ENCODE measurements around the gene ELOVL7. TPM values are rescaled to one million over a fixed set of nuclear protein-coding genes. Genes with fewer than 3 reads are reported as not detected.
"Not testable (repeated sequence)": the region's sequence is repeated elsewhere in the genome, so short reads cannot be mapped to it uniquely, and the experiment has no call there.

ELOVL7 gene
- total RNA-seq, 2 donors from 2014 or later, result 2.7 to 5.9 TPM

- peaks cover 10% of the 10 kb centered on the region for H3K4me1 Mint-ChIP-seq (ENCODE audit: low read depth)
- H3K27me3 Mint-ChIP-seq (ENCODE audit: low read depth), result peaks cover 8% of the 10 kb centered on the region
- H3K27ac Mint-ChIP-seq, result no peak overlapping the region
- no peak overlapping the region for H3K4me3 Mint-ChIP-seq
- H3K36me3 Mint-ChIP-seq (ENCODE audit: insufficient read depth in 2 of 2), result no peaks in the 10 kb centered on the region
- ATAC-seq (replicated peaks in 1 of 2) (peak; percentile 34 to 61), DNase-seq (no peak)
- H3K9me3 Mint-ChIP-seq, result peaks cover 0 to 2% of the 10 kb centered on the region in 2 donors
These were observed 20.5 kb downstream of the ELOVL7 start for GRCh38 chr5:60823574-60823973.

- Mint-ChIP-seq H3K27me3 (ENCODE audit: low read depth) (no peaks in the 10 kb centered on the region), H3K27ac (no peak overlapping the region), H3K4me3 (no peak overlapping the region), H3K4me1 (ENCODE audit: low read depth) (peaks cover 4% of the 10 kb centered on the region), H3K9me3 (peaks cover 0 to 2% of the 10 kb centered on the region in 2 donors), H3K36me3 (ENCODE audit: insufficient read depth in 2 of 2) (no peaks in the 10 kb centered on the region)
- DNase-seq (no peak), ATAC-seq (replicated peaks in 1 of 2) (peak in 1 of 2 donors; percentile 40)
These were observed 21.8 kb downstream of the ELOVL7 start for GRCh38 chr5:60822285-60822556.

GRCh38 chr5:60821488-60822284 lies 22.4 kb downstream of the ELOVL7 start:
- no peaks in the 10 kb centered on the region for H3K27me3 Mint-ChIP-seq (ENCODE audit: low read depth)
- no peak overlapping the region for H3K4me3 Mint-ChIP-seq

GRCh38 chr5:60820593-60821487 lies 23.2 kb downstream of the ELOVL7 start:
- no peaks in the 10 kb centered on the region for H3K36me3 Mint-ChIP-seq (ENCODE audit: insufficient read depth in 2 of 2)
- no peaks in the 10 kb centered on the region for H3K4me1 Mint-ChIP-seq (ENCODE audit: low read depth)
- no peak overlapping the region for H3K27ac Mint-ChIP-seq
- no peaks in the 10 kb centered on the region for H3K27me3 Mint-ChIP-seq (ENCODE audit: low read depth)
- DNase-seq (no peak), ATAC-seq (replicated peaks in 1 of 2) (no peak)
- peaks cover 0 to 2% of the 10 kb centered on the region in 2 donors for H3K9me3 Mint-ChIP-seq
- no peak overlapping the region for H3K4me3 Mint-ChIP-seq

More at GRCh38 chr5:60821488-60822284, 22.4 kb downstream of the ELOVL7 start:
- H3K4me1 Mint-ChIP-seq (ENCODE audit: low read depth), result peaks cover 3% of the 10 kb centered on the region
- no peaks in the 10 kb centered on the region for H3K36me3 Mint-ChIP-seq (ENCODE audit: insufficient read depth in 2 of 2)
- H3K9me3 Mint-ChIP-seq, result peaks cover 0 to 2% of the 10 kb centered on the region in 2 donors
- DNase-seq, result no peak
- H3K27ac Mint-ChIP-seq, result no peak overlapping the region
- peak in 1 of 2 donors; percentile 30 for ATAC-seq (replicated peaks in 1 of 2)

GRCh38 chr5:60816138-60816537 lies 27.9 kb downstream of the ELOVL7 start:
- not testable (repeated sequence) for H3K27ac Mint-ChIP-seq; ATAC-seq (replicated peaks in 1 of 2); DNase-seq; H3K27me3 Mint-ChIP-seq (ENCODE audit: low read depth); H3K4me1 Mint-ChIP-seq (ENCODE audit: low read depth); H3K36me3 Mint-ChIP-seq (ENCODE audit: insufficient read depth in 2 of 2); H3K4me3 Mint-ChIP-seq; H3K9me3 Mint-ChIP-seq

- H3K27me3 Mint-ChIP-seq (ENCODE audit: low read depth), result no peaks in the 10 kb centered on the region
- no peaks in the 10 kb centered on the region for H3K36me3 Mint-ChIP-seq (ENCODE audit: insufficient read depth in 2 of 2)
- peaks cover 0 to 3% of the 10 kb centered on the region in 2 donors for H3K9me3 Mint-ChIP-seq
- ATAC-seq (replicated peaks in 1 of 2) (no peak), DNase-seq (no peak)
- no peak overlapping the region for H3K27ac Mint-ChIP-seq
- no peaks in the 10 kb centered on the region for H3K4me1 Mint-ChIP-seq (ENCODE audit: low read depth)
- H3K4me3 Mint-ChIP-seq, result no peak overlapping the region
These were observed 29.6 kb downstream of the ELOVL7 start for GRCh38 chr5:60814498-60814897.

GRCh38 chr5:60812426-60812825 lies 31.6 kb downstream of the ELOVL7 start:
- Mint-ChIP-seq H3K36me3 (ENCODE audit: insufficient read depth in 2 of 2) (no peaks in the 10 kb centered on the region), H3K27ac (no peak overlapping the region), H3K4me3 (no peak overlapping the region), H3K4me1 (ENCODE audit: low read depth) (no peaks in the 10 kb centered on the region), H3K9me3 (peaks cover 0 to 1% of the 10 kb centered on the region in 2 donors), H3K27me3 (ENCODE audit: low read depth) (no peaks in the 10 kb centered on the region)
- DNase-seq (no peak), ATAC-seq (replicated peaks in 1 of 2) (no peak)

GRCh38 chr5:60811105-60811504 lies 33.0 kb downstream of the ELOVL7 start:
- ATAC-seq (replicated peaks in 1 of 2), result no peak
- no peaks in the 10 kb centered on the region for H3K4me1 Mint-ChIP-seq (ENCODE audit: low read depth)
- no peak overlapping the region for H3K4me3 Mint-ChIP-seq
- peaks cover 0 to 1% of the 10 kb centered on the region in 2 donors for H3K9me3 Mint-ChIP-seq
- H3K36me3 Mint-ChIP-seq (ENCODE audit: insufficient read depth in 2 of 2), result peaks cover 0 to 2% of the 10 kb centered on the region in 2 donors
- DNase-seq, result no peak
- H3K27me3 Mint-ChIP-seq (ENCODE audit: low read depth), result no peaks in the 10 kb centered on the region
- no peak overlapping the region for H3K27ac Mint-ChIP-seq

GRCh38 chr5:60810438-60811085 lies 33.5 kb downstream of the ELOVL7 start:
- Mint-ChIP-seq H3K27ac (no peak overlapping the region), H3K4me3 (no peak overlapping the region), H3K9me3 (no peaks in the 10 kb centered on the region), H3K27me3 (ENCODE audit: low read depth) (no peaks in the 10 kb centered on the region), H3K36me3 (ENCODE audit: insufficient read depth in 2 of 2) (peaks cover 0 to 2% of the 10 kb centered on the region in 2 donors), H3K4me1 (ENCODE audit: low read depth) (no peaks in the 10 kb centered on the region)
- ATAC-seq (replicated peaks in 1 of 2) (no peak), DNase-seq (no peak)

GRCh38 chr5:60809891-60810425 lies 34.1 kb downstream of the ELOVL7 start:
- no peak overlapping the region for H3K4me3 Mint-ChIP-seq
- no peak overlapping the region for H3K27ac Mint-ChIP-seq
- ATAC-seq (replicated peaks in 1 of 2) (no peak), DNase-seq (no peak)
- no peaks in the 10 kb centered on the region for H3K27me3 Mint-ChIP-seq (ENCODE audit: low read depth)
- H3K9me3 Mint-ChIP-seq, result no peaks in the 10 kb centered on the region
- no peaks in the 10 kb centered on the region for H3K4me1 Mint-ChIP-seq (ENCODE audit: low read depth)
- peaks cover 0 to 2% of the 10 kb centered on the region in 2 donors for H3K36me3 Mint-ChIP-seq (ENCODE audit: insufficient read depth in 2 of 2)

- ATAC-seq (replicated peaks in 1 of 2) (no peak), DNase-seq (no peak)
- Mint-ChIP-seq H3K36me3 (ENCODE audit: insufficient read depth in 2 of 2) (peaks cover 0 to 2% of the 10 kb centered on the region in 2 donors), H3K27ac (no peak overlapping the region), H3K4me3 (no peak overlapping the region), H3K27me3 (ENCODE audit: low read depth) (no peaks in the 10 kb centered on the region), H3K4me1 (ENCODE audit: low read depth) (no peaks in the 10 kb centered on the region), H3K9me3 (no peaks in the 10 kb centered on the region)
These were observed 37.4 kb downstream of the ELOVL7 start for GRCh38 chr5:60806591-60807243.

- ATAC-seq (replicated peaks in 1 of 2), result no peak
These were observed 38.6 kb downstream of the ELOVL7 start for GRCh38 chr5:60805463-60805862.

More at GRCh38 chr5:60805463-60805862, 38.6 kb downstream of the ELOVL7 start:
- no peak overlapping the region for H3K4me3 Mint-ChIP-seq
- H3K9me3 Mint-ChIP-seq, result no peaks in the 10 kb centered on the region
- peaks cover 0 to 2% of the 10 kb centered on the region in 2 donors for H3K36me3 Mint-ChIP-seq (ENCODE audit: insufficient read depth in 2 of 2)
- no peaks in the 10 kb centered on the region for H3K4me1 Mint-ChIP-seq (ENCODE audit: low read depth)
- H3K27me3 Mint-ChIP-seq (ENCODE audit: low read depth), result no peaks in the 10 kb centered on the region
- H3K27ac Mint-ChIP-seq, result no peak overlapping the region
- DNase-seq, result no peak
